Fibroblast of lung (primary cell): Measurements from ENCODE around the gene HSD11B1L. TPM values are rescaled to one million over a fixed set of nuclear protein-coding genes. Genes with fewer than 3 reads are reported as not detected.

Source experiments
- DNase-seq, 2 donors: peaks; one replicate each; pipeline versions ENCODE4 v3.0.0 to v3.0.0-alpha.2; 2010; ENCODE audit warnings: low read depth in 2 of 2
- H2AFZ ChIP-seq: 2 replicates; pipeline ENCODE4 v1.5.1; 2012; ENCODE audit warnings: low read length, control low read depth, inconsistent platforms
- H3K27ac ChIP-seq: 2 replicates; pipeline ENCODE4 v1.5.1; 2011; ENCODE audit warnings: low read length, control low read depth; ENCODE audit not compliant: insufficient read depth
- H3K27me3 ChIP-seq: 2 replicates; pipeline ENCODE4 v1.5.1; 2011; ENCODE audit warnings: mild to moderate bottlenecking, low read length; ENCODE audit not compliant: control insufficient read depth, insufficient read depth
- H3K36me3 ChIP-seq: 2 replicates; pipeline ENCODE4 v1.5.1; 2011; ENCODE audit warnings: low read length; ENCODE audit not compliant: control insufficient read depth, insufficient read depth
- H3K4me1 ChIP-seq: 2 replicates; pipeline ENCODE4 v1.5.1; 2011; ENCODE audit warnings: low read length; ENCODE audit not compliant: control insufficient read depth, insufficient read depth; ENCODE audit errors: extremely low read depth
- H3K4me2 ChIP-seq: 2 replicates; pipeline ENCODE4 v1.5.1; 2011; ENCODE audit warnings: low read length, control low read depth; ENCODE audit not compliant: insufficient read depth; ENCODE audit errors: extremely low read depth
- H3K4me3 ChIP-seq, 4 experiments: fragments of 200-600 bp in 1 of 4; sonication (generic) in 1 of 4; replicated peaks in 1 of 4; 2 replicates each; pipeline ENCODE4 v1.5.1; 2011 to 2016; ENCODE audit warnings: low read length in 4 of 4, low read depth in 3 of 4, mild to moderate bottlenecking in 3 of 4, control low read depth in 2 of 4, inconsistent platforms in 1 of 4, mixed read lengths in 1 of 4; ENCODE audit not compliant: insufficient read depth in 1 of 4; ENCODE audit errors: control extremely low read depth in 1 of 4
- H3K79me2 ChIP-seq: 2 replicates; pipeline ENCODE4 v1.5.1; 2012; ENCODE audit warnings: mild to moderate bottlenecking, low read length, inconsistent platforms; ENCODE audit not compliant: control insufficient read depth, insufficient read depth
- H3K9ac ChIP-seq: 2 replicates; pipeline ENCODE4 v1.5.1; 2011; ENCODE audit warnings: mild to moderate bottlenecking, low read length, control low read depth; ENCODE audit not compliant: insufficient read depth
- H3K9me3 ChIP-seq: 2 replicates; pipeline ENCODE4 v1.5.1; 2012; ENCODE audit warnings: low read depth, low read length; ENCODE audit not compliant: control insufficient read depth, insufficient read depth
- H4K20me1 ChIP-seq: 2 replicates; pipeline ENCODE4 v1.5.1; 2011; ENCODE audit warnings: low read length; ENCODE audit not compliant: control insufficient read depth, insufficient read depth; ENCODE audit errors: extremely low read depth
- EZH2 ChIP-seq: IDR thresholded peaks from 2 replicates; pipeline ENCODE4 v1.5.1; 2012; ENCODE audit warnings: low read length, control low read depth, mild to moderate bottlenecking; ENCODE audit errors: missing control alignments
- polyA plus RNA-seq, 2 donors: library from polyadenylated mRNA; depleted of rRNA in 1 of 2; stranded (reverse) in 1 of 2; unstranded in 1 of 2; fragments of >200 nt; gene quantifications; 2 replicates each; pipeline ENCODE4 v1.2.1, GENCODE V29; 2011 to 2012; ENCODE audit warnings: missing spikeins in 1 of 2
- total RNA-seq: library from RNA; depleted of rRNA; stranded (reverse); fragments of >200 nt; gene quantifications from 2 replicates; pipeline ENCODE4 v1.2.1, GENCODE V29; 2014
- TF ChIP-seq, protein P1 (sequence below), 2 donors: IDR thresholded peaks in 1 of 2; conservative IDR thresholded peaks in 1 of 2; 1 replicate in 1 of 2; 2 replicates in 1 of 2; pipeline ENCODE4 v1.5.1; 2011 to 2012; ENCODE audit warnings: low read length in 2 of 2, control low read depth in 1 of 2, inconsistent platforms in 1 of 2, low read depth in 1 of 2, mild to moderate bottlenecking in 1 of 2

Gene HSD11B1L
- total and polyA plus RNA-seq, 2 donors (not counting 1 experiment from before 2014, with no cell fraction given) = 5.1 to 13.0 TPM

DNA sequence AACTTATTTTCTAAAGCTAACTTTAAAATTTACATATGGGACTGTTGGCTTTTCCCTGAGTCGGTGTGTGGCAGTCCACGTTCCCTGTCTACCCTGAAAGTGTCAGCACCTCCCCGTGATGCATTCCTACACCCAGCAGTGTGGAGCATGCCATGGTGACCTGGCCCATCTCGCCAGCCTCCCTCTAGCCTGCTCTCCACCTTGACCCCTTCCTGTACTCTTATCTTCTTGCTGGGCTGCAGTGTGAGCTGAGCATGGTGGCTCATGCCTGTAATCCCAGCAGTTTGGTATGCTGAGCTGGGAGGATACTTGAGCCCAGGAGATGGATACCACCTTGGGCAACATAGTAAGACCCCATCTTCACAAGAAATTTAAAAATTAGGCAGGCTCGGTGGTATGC, 25.9 kb upstream of the HSD11B1L start:
- Histone ChIP-seq H3K9ac (no peak overlapping the region), H3K4me1 (no peaks in the 10 kb centered on the region), H3K27me3 (no peaks in the 10 kb centered on the region), H3K9me3 (no peaks in the 10 kb centered on the region), H3K27ac (no peak overlapping the region), H3K4me2 (no peak overlapping the region), H3K4me3 (no peak overlapping the region), H2AFZ (no peak overlapping the region), H4K20me1 (no peaks in the 10 kb centered on the region), H3K36me3 (peaks cover 29% of the 10 kb centered on the region), H3K79me2 (no peaks in the 10 kb centered on the region)
- TF ChIP-seq EZH2 = no peak
- TF ChIP-seq, protein P1, sequence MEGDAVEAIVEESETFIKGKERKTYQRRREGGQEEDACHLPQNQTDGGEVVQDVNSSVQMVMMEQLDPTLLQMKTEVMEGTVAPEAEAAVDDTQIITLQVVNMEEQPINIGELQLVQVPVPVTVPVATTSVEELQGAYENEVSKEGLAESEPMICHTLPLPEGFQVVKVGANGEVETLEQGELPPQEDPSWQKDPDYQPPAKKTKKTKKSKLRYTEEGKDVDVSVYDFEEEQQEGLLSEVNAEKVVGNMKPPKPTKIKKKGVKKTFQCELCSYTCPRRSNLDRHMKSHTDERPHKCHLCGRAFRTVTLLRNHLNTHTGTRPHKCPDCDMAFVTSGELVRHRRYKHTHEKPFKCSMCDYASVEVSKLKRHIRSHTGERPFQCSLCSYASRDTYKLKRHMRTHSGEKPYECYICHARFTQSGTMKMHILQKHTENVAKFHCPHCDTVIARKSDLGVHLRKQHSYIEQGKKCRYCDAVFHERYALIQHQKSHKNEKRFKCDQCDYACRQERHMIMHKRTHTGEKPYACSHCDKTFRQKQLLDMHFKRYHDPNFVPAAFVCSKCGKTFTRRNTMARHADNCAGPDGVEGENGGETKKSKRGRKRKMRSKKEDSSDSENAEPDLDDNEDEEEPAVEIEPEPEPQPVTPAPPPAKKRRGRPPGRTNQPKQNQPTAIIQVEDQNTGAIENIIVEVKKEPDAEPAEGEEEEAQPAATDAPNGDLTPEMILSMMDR (conservative IDR thresholded peaks at IDR 0.05 in 1 of 2, IDR thresholded peaks at IDR 0.05 in 1 of 2; ENCODE audit: low read depth in 1 of 2, low read length in 2 of 2) = no peak
- no peak for DNase-seq

GRCh38 chr19:5655412-5655811, 25.4 kb upstream of the HSD11B1L start:
- no peak overlapping the region for H3K9ac ChIP-seq
- no peaks in the 10 kb centered on the region for H3K9me3 ChIP-seq
- H3K4me2 ChIP-seq = no peak overlapping the region
- TF ChIP-seq, protein P1 (conservative IDR thresholded peaks at IDR 0.05 in 1 of 2, IDR thresholded peaks at IDR 0.05 in 1 of 2; ENCODE audit: low read depth in 1 of 2, low read length in 2 of 2) = no peak
- TF ChIP-seq EZH2 = no peak
- H3K27ac ChIP-seq = no peak overlapping the region
- no peak overlapping the region for H3K4me3 ChIP-seq
- H2AFZ ChIP-seq = no peak overlapping the region
- no peaks in the 10 kb centered on the region for H3K27me3 ChIP-seq
- no peaks in the 10 kb centered on the region for H4K20me1 ChIP-seq
- H3K79me2 ChIP-seq = no peaks in the 10 kb centered on the region
- DNase-seq = no peak
- no peaks in the 10 kb centered on the region for H3K4me1 ChIP-seq
- H3K36me3 ChIP-seq = peaks cover 26% of the 10 kb centered on the region

DNA sequence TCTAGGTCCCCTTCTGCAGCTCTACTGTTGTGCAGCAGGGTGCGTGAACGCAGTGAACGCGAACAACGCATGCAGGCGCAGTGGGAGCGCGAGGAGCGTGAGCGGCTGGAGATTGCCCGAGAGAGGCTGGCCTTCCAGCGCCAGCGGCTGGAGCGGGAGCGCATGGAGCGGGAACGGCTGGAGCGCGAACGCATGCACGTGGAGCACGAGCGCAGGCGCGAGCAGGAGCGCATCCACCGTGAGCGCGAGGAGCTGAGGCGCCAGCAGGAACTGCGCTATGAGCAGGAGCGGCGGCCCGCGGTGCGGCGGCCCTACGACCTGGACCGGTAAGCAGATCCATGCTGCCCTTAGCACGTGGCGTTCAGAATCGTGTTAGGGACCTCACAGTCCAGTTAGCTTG, 19.3 kb upstream of the HSD11B1L start:
- Histone ChIP-seq H3K4me2 (no peak overlapping the region), H4K20me1 (no peaks in the 10 kb centered on the region), H3K9ac (no peak overlapping the region), H3K27ac (no peak overlapping the region), H3K79me2 (no peaks in the 10 kb centered on the region), H3K9me3 (no peaks in the 10 kb centered on the region), H3K27me3 (no peaks in the 10 kb centered on the region), H3K4me3 (no peak overlapping the region), H2AFZ (no peak overlapping the region), H3K4me1 (peaks cover 3% of the 10 kb centered on the region), H3K36me3 (peaks cover 14% of the 10 kb centered on the region)
- DNase-seq = no peak
- TF ChIP-seq EZH2 = no peak
- TF ChIP-seq, protein P1 (conservative IDR thresholded peaks at IDR 0.05 in 1 of 2, IDR thresholded peaks at IDR 0.05 in 1 of 2; ENCODE audit: low read depth in 1 of 2, low read length in 2 of 2) = no peak
